ENCODE data around the gene DNAJC11.

DNAJC11 gene

GRCh38 chr1:6627031-6627430 is 74.6 kb downstream of the DNAJC11 start:
- in situ Hi-C loops (cut with HindIII; ENCODE audit: low sequenced_read_pairs): no loop called here

GRCh38 chr1:6625584-6626149 is 75.9 kb downstream of the DNAJC11 start:
- in situ Hi-C loops (cut with HindIII; ENCODE audit: low sequenced_read_pairs): no loop called here

GRCh38 chr1:6624710-6625583 is 76.7 kb downstream of the DNAJC11 start, which contains the start of gene THAP3:
Gene THAP3, plus strand, starts transcription at chr1:6624868. Its CDS starts 351 bp downstream, at chr1:6625219.
- in situ Hi-C loops (cut with HindIII; ENCODE audit: low sequenced_read_pairs): no loop called here

GRCh38 chr1:6623269-6623965 is 78.2 kb downstream of the DNAJC11 start:
- in situ Hi-C loops (cut with HindIII; ENCODE audit: low sequenced_read_pairs): no loop called here

GRCh38 chr1:6622396-6623152 is 79.0 kb downstream of the DNAJC11 start:
- in situ Hi-C loops (cut with HindIII; ENCODE audit: low sequenced_read_pairs): no loop called here

GRCh38 chr1:6621429-6622391 is 79.9 kb downstream of the DNAJC11 start:
- in situ Hi-C loops (cut with HindIII; ENCODE audit: low sequenced_read_pairs): no loop called here

GRCh38 chr1:6619045-6619444 is 82.6 kb downstream of the DNAJC11 start:
- in situ Hi-C loops (cut with HindIII; ENCODE audit: low sequenced_read_pairs): no loop called here

- in situ Hi-C loops (cut with HindIII; ENCODE audit: low sequenced_read_pairs): no loop called here
These were observed 86.5 kb downstream of the DNAJC11 start for GRCh38 chr1:6614929-6615785.

GRCh38 chr1:6614019-6614928 is 87.3 kb downstream of the DNAJC11 start:
- in situ Hi-C loops (cut with HindIII; ENCODE audit: low sequenced_read_pairs): no loop called here

- in situ Hi-C loops (cut with HindIII; ENCODE audit: low sequenced_read_pairs): no loop called here
These were observed 88.1 kb downstream of the DNAJC11 start, which contains the start of gene PHF13 for GRCh38 chr1:6613361-6614018. Gene PHF13, plus strand, starts transcription at chr1:6613731. Its CDS starts 336 bp downstream, at chr1:6614067.

- in situ Hi-C loops (cut with HindIII; ENCODE audit: low sequenced_read_pairs): no loop called here
These were observed 88.8 kb downstream of the DNAJC11 start for GRCh38 chr1:6612641-6613360.

GRCh38 chr1:6603915-6604558 is 97.6 kb downstream of the DNAJC11 start:
- in situ Hi-C loops (cut with HindIII; ENCODE audit: low sequenced_read_pairs): no loop called here

GRCh38 chr1:6603238-6603914 is 98.2 kb downstream of the DNAJC11 start:
- in situ Hi-C loops (cut with HindIII; ENCODE audit: low sequenced_read_pairs): no loop called here

- in situ Hi-C loops (cut with HindIII; ENCODE audit: low sequenced_read_pairs): no loop called here
These were observed 98.9 kb downstream of the DNAJC11 start, which contains the start of gene KLHL21 for GRCh38 chr1:6602669-6603237. Gene KLHL21, minus strand, starts transcription at chr1:6602869. Its CDS starts 52 bp downstream, at chr1:6602817.

Data from DLD1 (cell line).